T follicular helper cell (primary cell): ENCODE measurements around the gene HIC1.

Experiments
- DNase-seq: peaks from one replicate; pipeline ENCODE4 v3.0.0-alpha.2; 2020; ENCODE audit warnings: low read depth

Gene HIC1

GRCh38 chr17:2025622-2026309 is 29.1 kb upstream of the HIC1 start:
- no peak for DNase-seq

GRCh38 chr17:2027528-2028233 is 27.2 kb upstream of the HIC1 start:
- no peak for DNase-seq

GRCh38 chr17:2028234-2028614 is 26.7 kb upstream of the HIC1 start:
- no peak for DNase-seq

- no peak for DNase-seq
These were observed 26.2 kb upstream of the HIC1 start for GRCh38 chr17:2028737-2029136.

- DNase-seq: peak; percentile 79
These were observed 24.8 kb upstream of the HIC1 start, which contains the start of gene DPH1 for GRCh38 chr17:2029911-2030778. TSS of gene DPH1 (plus strand) at chr17:2030153. CDS start at chr17:2030170, 17 bp downstream.

- DNase-seq: no peak
These were observed 24.1 kb upstream of the HIC1 start for GRCh38 chr17:2030779-2031163.

GRCh38 chr17:2033153-2033552 is 21.8 kb upstream of the HIC1 start:
- DNase-seq: no peak

GRCh38 chr17:2034157-2034556 is 20.7 kb upstream of the HIC1 start:
- no peak for DNase-seq

- no peak for DNase-seq
These were observed 19.9 kb upstream of the HIC1 start for GRCh38 chr17:2034806-2035540.

GRCh38 chr17:2035541-2036488 is 19.1 kb upstream of the HIC1 start:
- no peak for DNase-seq

GRCh38 chr17:2037155-2037554 is 17.7 kb upstream of the HIC1 start:
- DNase-seq: no peak

GRCh38 chr17:2040219-2040827 is 14.6 kb upstream of the HIC1 start:
- DNase-seq: no peak

GRCh38 chr17:2040942-2041560 is 13.9 kb upstream of the HIC1 start:
- DNase-seq: no peak

- peak; percentile 97 for DNase-seq
These were observed 13.1 kb upstream of the HIC1 start, which contains the start of gene OVCA2 for GRCh38 chr17:2041561-2042389. TSS of gene OVCA2 (plus strand) at chr17:2042022. CDS start at chr17:2042048, 26 bp downstream.

GRCh38 chr17:2042390-2042847 is 12.5 kb upstream of the HIC1 start:
- no peak for DNase-seq

GRCh38 chr17:2042933-2043332 is 12.0 kb upstream of the HIC1 start:
- DNase-seq: no peak

- DNase-seq: no peak
These were observed 11.1 kb upstream of the HIC1 start for GRCh38 chr17:2043785-2044184.

GRCh38 chr17:2044263-2044894 is 10.5 kb upstream of the HIC1 start:
- DNase-seq: no peak
